Keratinocyte (primary cell): ENCODE data around the gene CEP126. TPM values are rescaled to one million over a fixed set of nuclear protein-coding genes. Genes with fewer than 3 reads are reported as not detected.

Experiments
- DNase-seq: peaks from one replicate; pipeline ENCODE4 v3.0.0-alpha.2; 2011; ENCODE audit warnings: low read depth, missing footprints, low spot score
- FAIRE-seq: peaks from 2 replicates; lab custom pipeline; 2011; peaks lifted over from hg19 to GRCh38; lab: Jason Lieb, UNC
- H2AFZ ChIP-seq: 2 replicates; pipeline ENCODE4 v1.6.0; 2012; ENCODE audit warnings: low read length, control low read depth, inconsistent platforms; ENCODE audit not compliant: control insufficient read depth
- H3K27ac ChIP-seq: 2 replicates; pipeline ENCODE4 v1.5.1; 2011; ENCODE audit warnings: low read length; ENCODE audit not compliant: control insufficient read depth, insufficient read depth
- H3K27me3 ChIP-seq: 3 replicates; pipeline ENCODE4 v1.6.0; 2011; ENCODE audit warnings: low read length; ENCODE audit not compliant: control insufficient read depth, insufficient read depth; ENCODE audit errors: extremely low read depth
- H3K36me3 ChIP-seq, 2 experiments: 2 replicates in 1 of 2; 3 replicates in 1 of 2; pipeline ENCODE4 v1.5.1; 2011; ENCODE audit warnings: low read length in 2 of 2, mild to moderate bottlenecking in 1 of 2; ENCODE audit not compliant: control insufficient read depth in 2 of 2, insufficient read depth in 2 of 2; ENCODE audit errors: extremely low read depth in 1 of 2
- H3K4me1 ChIP-seq: 3 replicates; pipeline ENCODE4 v1.5.1; 2011; ENCODE audit warnings: low read length; ENCODE audit not compliant: control insufficient read depth, insufficient read depth; ENCODE audit errors: extremely low read depth
- H3K4me2 ChIP-seq: 3 replicates; pipeline ENCODE4 v1.6.0; 2011; ENCODE audit warnings: low read depth, low read length; ENCODE audit not compliant: control insufficient read depth, insufficient read depth; ENCODE audit errors: extremely low read depth
- H3K4me3 ChIP-seq, 3 experiments: fragments of 200-600 bp in 1 of 3; sonication (generic) in 1 of 3; 2 replicates in 2 of 3; 3 replicates in 1 of 3; pipeline ENCODE4 v1.5.1; 2011 to 2016; ENCODE audit warnings: low read length in 3 of 3, mild to moderate bottlenecking in 3 of 3, control low read depth in 2 of 3, inconsistent platforms in 1 of 3, low read depth in 1 of 3, mixed read lengths in 1 of 3, mixed run types in 1 of 3, moderate library complexity in 1 of 3; ENCODE audit not compliant: control insufficient read depth in 2 of 3, insufficient read depth in 2 of 3; ENCODE audit errors: extremely low read depth in 1 of 3
- H3K79me2 ChIP-seq: 2 replicates; pipeline ENCODE4 v1.6.0; 2012; ENCODE audit warnings: low read length; ENCODE audit not compliant: control insufficient read depth, insufficient read depth
- H3K9ac ChIP-seq: 3 replicates; pipeline ENCODE4 v1.6.0; 2011; ENCODE audit warnings: low read length; ENCODE audit not compliant: control insufficient read depth, insufficient read depth; ENCODE audit errors: extremely low read depth
- H3K9me1 ChIP-seq: 3 replicates; pipeline ENCODE4 v1.6.0; 2011; ENCODE audit warnings: low read length; ENCODE audit not compliant: control insufficient read depth, insufficient read depth; ENCODE audit errors: extremely low read depth
- H3K9me3 ChIP-seq: 2 replicates; pipeline ENCODE4 v1.5.1; 2012; ENCODE audit warnings: low read depth, low read length; ENCODE audit not compliant: control insufficient read depth
- H4K20me1 ChIP-seq: 3 replicates; pipeline ENCODE4 v1.6.0; 2011; ENCODE audit warnings: low read length; ENCODE audit not compliant: control insufficient read depth, insufficient read depth; ENCODE audit errors: extremely low read depth
- CTCF ChIP-seq, 3 experiments: IDR thresholded peaks in 1 of 3; conservative IDR thresholded peaks in 1 of 3; optimal IDR thresholded peaks in 1 of 3; 2 replicates in 2 of 3; 3 replicates in 1 of 3; pipeline versions ENCODE3 to v1.5.1; 2011; ENCODE audit warnings: low read length in 3 of 3, mild to moderate bottlenecking in 3 of 3, moderate library complexity in 2 of 3, control low read depth in 1 of 3, inconsistent platforms in 1 of 3; ENCODE audit not compliant: insufficient read depth in 2 of 3; ENCODE audit errors: extremely low read depth in 1 of 3
- EZH2 ChIP-seq: IDR thresholded peaks from one replicate; pipeline ENCODE4 v1.6.1; 2012; ENCODE audit warnings: inconsistent platforms, mild to moderate bottlenecking, low read length, moderate library complexity
- dilution Hi-C: fragments of 300-500 bp; cut with MboI; formaldehyde crosslinking; loops from one replicate; pipeline ENCODE4 v1.7.0; 2020; ENCODE audit warnings: low sequenced_read_pairs; ENCODE audit not compliant: extremely low pct_ligation_motif_present
- polyA plus RNA-seq, 5 experiments: library from polyadenylated mRNA; depleted of rRNA in 3 of 5; stranded (reverse) in 3 of 5; stranded (forward) in 1 of 5; unstranded in 1 of 5; fragments of >200 nt; gene quantifications; 1 replicate in 1 of 5; 2 replicates in 3 of 5; 3 replicates in 1 of 5; pipeline versions ENCODE4 v1.2.1 to v1.2.3, GENCODE V29; 2011 to 2012; ENCODE audit warnings: missing spikeins in 2 of 5, low read depth in 1 of 5, low replicate concordance in 1 of 5

CEP126 gene
- polyA plus RNA-seq, 1 donor (not counting 4 experiments of a cell fraction or from before 2014, with no cell fraction given): 3.4 TPM

GRCh38 chr11:101949680-101950220 is 34.9 kb downstream of the CEP126 start:
- no peak overlapping the region for H3K9ac ChIP-seq
- H2AFZ ChIP-seq: no peak overlapping the region
- DNase-seq (no peak), FAIRE-seq (no peak)
- H3K79me2 ChIP-seq: no peaks in the 10 kb centered on the region
- H3K27ac ChIP-seq: no peak overlapping the region
- TF ChIP-seq CTCF (optimal IDR thresholded peaks at IDR 0.05 in 1 of 3, IDR thresholded peaks at IDR 0.05 in 1 of 3, conservative IDR thresholded peaks at IDR 0.05 in 1 of 3; ENCODE audit: extremely low read depth in 1 of 3, insufficient read depth in 2 of 3, low read length in 3 of 3): no peak
- TF ChIP-seq EZH2: no peak
- no peaks in the 10 kb centered on the region for H4K20me1 ChIP-seq
- H3K9me1 ChIP-seq: no peaks in the 10 kb centered on the region
- no peak overlapping the region for H3K4me2 ChIP-seq
- no peaks in the 10 kb centered on the region for H3K27me3 ChIP-seq
- no peak overlapping the region for H3K4me3 ChIP-seq
- dilution Hi-C loops: no loop called here
- no peaks in the 10 kb centered on the region for H3K4me1 ChIP-seq
- no peaks in the 10 kb centered on the region for H3K9me3 ChIP-seq
- H3K36me3 ChIP-seq: no peaks in the 10 kb centered on the region

GRCh38 chr11:101955278-101955677 is 40.5 kb downstream of the CEP126 start:
- H3K36me3 ChIP-seq: no peaks in the 10 kb centered on the region
- no peak overlapping the region for H3K4me2 ChIP-seq
- no peaks in the 10 kb centered on the region for H3K9me1 ChIP-seq
- no peak overlapping the region for H2AFZ ChIP-seq
- no peaks in the 10 kb centered on the region for H3K27me3 ChIP-seq
- no peak for TF ChIP-seq CTCF (optimal IDR thresholded peaks at IDR 0.05 in 1 of 3, IDR thresholded peaks at IDR 0.05 in 1 of 3, conservative IDR thresholded peaks at IDR 0.05 in 1 of 3; ENCODE audit: extremely low read depth in 1 of 3, insufficient read depth in 2 of 3, low read length in 3 of 3)
- TF ChIP-seq EZH2: no peak
- FAIRE-seq (no peak), DNase-seq (no peak)
- H3K9me3 ChIP-seq: no peaks in the 10 kb centered on the region
- H4K20me1 ChIP-seq: no peaks in the 10 kb centered on the region
- H3K79me2 ChIP-seq: no peaks in the 10 kb centered on the region
- H3K9ac ChIP-seq: no peak overlapping the region
- no peak overlapping the region for H3K4me3 ChIP-seq
- H3K4me1 ChIP-seq: no peaks in the 10 kb centered on the region
- H3K27ac ChIP-seq: no peak overlapping the region
- dilution Hi-C loops: no loop called here
